Naive thymus-derived CD8-positive, alpha-beta T cell (primary cell): ENCODE data around the gene NRARP. TPM values are rescaled to one million over a fixed set of nuclear protein-coding genes. Genes with fewer than 3 reads are reported as not detected.
A peak's percentile ranks its signal among the peaks of the same experiment; 100 is the strongest.

Experiments
- ATAC-seq, 2 donors: fragments of 150-1000 bp; cut with Tn5 transposase in 1 of 2; sonication (Bioruptor Pico), chemical (Tn5 transposase) in 1 of 2; 1 replicate in 1 of 2; 2 replicates in 1 of 2; pipeline ENCODE4 v1.10.0; 2021; ENCODE audit warnings: mild to moderate bottlenecking in 2 of 2, moderate library complexity in 2 of 2
- POLR2A ChIA-PET: fragments of 350-600 bp; sonication (Branson Sonifier 250); formaldehyde crosslinking; loops from one replicate; lab custom pipeline; 2021; ENCODE audit warnings: antibody characterized with exemption; lab: Charles Lee
- DNase-seq, 10 donors: peaks; one replicate each; pipeline versions ENCODE4 v3.0.0 to v3.0.0-alpha.2; 2020 to 2022
- H3K27ac Mint-ChIP-seq, 10 donors: one replicate each; pipeline ENCODE4 v1.8.0; 2020 to 2022; ENCODE audit warnings: mild to moderate bottlenecking in 10 of 10, mixed read lengths in 10 of 10, moderate library complexity in 4 of 10, inconsistent platforms in 1 of 10
- H3K27me3 Mint-ChIP-seq, 5 donors: one replicate each; pipeline ENCODE4 v1.8.0; 2021 to 2022; ENCODE audit warnings: mixed read lengths in 5 of 5
- H3K36me3 Mint-ChIP-seq, 3 donors: one replicate each; pipeline ENCODE4 v1.8.0; 2020 to 2022; ENCODE audit warnings: mixed read lengths in 3 of 3, mild to moderate bottlenecking in 2 of 3, inconsistent platforms in 1 of 3
- H3K4me1 Mint-ChIP-seq, 4 donors: one replicate each; pipeline ENCODE4 v1.8.0; 2021 to 2022; ENCODE audit warnings: mixed read lengths in 4 of 4
- H3K4me3 Mint-ChIP-seq, 10 donors: one replicate each; pipeline ENCODE4 v1.8.0; 2020 to 2022; ENCODE audit warnings: mild to moderate bottlenecking in 10 of 10, mixed read lengths in 10 of 10, moderate library complexity in 6 of 10, inconsistent platforms in 1 of 10
- H3K9me3 Mint-ChIP-seq, 9 donors: one replicate each; pipeline ENCODE4 v1.8.0; 2020 to 2022; ENCODE audit warnings: mixed read lengths in 9 of 9, mild to moderate bottlenecking in 3 of 9, inconsistent platforms in 1 of 9, moderate library complexity in 1 of 9
- polyA plus RNA-seq, 3 donors: library from polyadenylated mRNA; unstranded; fragments of 300-500 nt; fragmentation: Illumina TruSeq; gene quantifications; one replicate each; pipeline ENCODE4 v1.2.3, GENCODE V29; 2021
- total RNA-seq, 8 experiments: library from RNA in 2 of 8; stranded (reverse) in 2 of 8; gene quantifications; one replicate each; pipeline ENCODE4 v1.2.3 and lab custom pipeline; 2021 to 2026

The NRARP gene
- total and polyA plus RNA-seq, 5 experiments from 2014 or later: 2.4 to 2.5 TPM; not detected in 3

DNA sequence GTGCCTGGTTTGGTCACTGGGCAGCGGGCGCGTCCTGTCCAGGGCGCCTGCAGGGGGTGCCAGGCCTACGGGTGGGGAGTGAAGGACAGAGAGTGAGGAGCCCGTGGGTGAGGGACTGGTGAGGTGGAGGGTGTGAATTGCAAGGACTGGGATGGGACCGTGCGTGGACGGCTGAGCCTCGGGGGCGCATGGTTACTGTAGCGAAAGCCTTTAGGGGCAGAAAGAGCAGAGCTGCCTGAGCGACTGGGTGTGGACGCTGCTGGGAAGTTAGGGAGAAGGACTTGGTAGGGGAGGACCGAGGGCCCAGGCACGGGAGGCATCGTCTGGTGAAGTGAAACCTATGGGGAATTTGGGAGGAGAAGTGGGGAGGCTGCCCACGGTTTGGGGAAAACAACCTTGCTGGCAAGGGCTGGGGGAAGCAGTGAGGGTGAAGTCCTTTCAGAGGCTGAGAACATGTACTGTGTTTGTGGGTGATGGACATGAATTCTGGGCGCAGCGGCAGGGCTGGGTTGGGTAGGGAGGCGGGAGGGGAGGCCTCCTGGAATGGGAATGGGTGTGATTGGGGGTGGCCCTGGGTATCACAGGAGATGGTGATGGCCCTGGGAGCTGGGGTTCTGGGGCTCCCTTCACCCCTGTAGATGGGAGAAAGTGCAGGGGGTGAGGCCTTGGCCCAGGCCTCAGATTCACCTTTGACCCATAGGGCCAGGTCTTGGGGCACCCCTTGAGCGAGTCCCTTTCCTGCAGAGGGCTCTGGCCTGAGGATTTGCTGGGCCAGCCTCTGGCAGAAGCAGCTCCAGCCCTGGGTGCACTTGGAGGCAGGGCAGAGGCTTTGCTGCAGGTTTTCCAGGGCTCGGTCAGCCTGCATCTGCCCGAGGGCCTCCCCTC, 26.2 kb downstream of the NRARP start:
- peak in 1 of 10 donors; percentile 62 for DNase-seq
- peak overlapping the region in 3 of 10 donors; percentile 7 to 39 (median 24) for H3K4me3 Mint-ChIP-seq

DNA sequence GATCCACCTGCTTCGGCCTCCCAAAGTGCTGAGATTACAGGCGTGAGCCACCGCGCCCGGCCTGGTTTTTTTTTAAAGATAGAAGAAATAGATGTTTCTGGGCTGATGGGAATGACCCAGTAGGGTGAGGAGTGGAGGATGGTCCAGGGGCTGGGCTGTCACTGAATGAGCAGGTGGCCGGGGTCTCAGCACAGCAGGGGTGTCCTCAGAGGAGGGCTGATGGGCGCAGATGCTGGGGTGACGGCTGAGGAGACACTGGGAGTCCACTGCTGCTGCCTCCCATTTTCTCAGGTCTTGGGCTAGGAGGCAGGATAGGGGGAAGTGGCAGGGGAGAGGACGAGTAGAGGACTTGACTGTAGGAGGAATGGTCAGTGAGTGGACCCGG, 26.9 kb downstream of the NRARP start:
- Mint-ChIP-seq H3K27me3 (peaks cover 0 to 35% (median 14%) of the 10 kb centered on the region in 5 donors), H3K4me1 (peaks cover 18 to 34% (median 32%) of the 10 kb centered on the region in 4 donors), H3K4me3 (peak overlapping the region in 3 of 10 donors; percentile 10 to 39 (median 18)), H3K36me3 (peaks cover 0 to 17% (median 0%) of the 10 kb centered on the region in 3 donors), H3K27ac (peak overlapping the region in 1 of 10 donors; percentile 37), H3K9me3 (no peaks in the 10 kb centered on the region)
- no peak for ATAC-seq
- no peak for DNase-seq
- POLR2A ChIA-PET: no interaction called here

More for the DNA sequence above, 26.2 kb downstream of the NRARP start:
- POLR2A ChIA-PET: interaction anchor here (2.5 kb wide), 1 partner anchor 34 kb away, joined by 14 read pairs; the partner anchor contains the start of gene TUBB4B
- Mint-ChIP-seq H3K36me3 (peaks cover 0 to 15% (median 0%) of the 10 kb centered on the region in 3 donors), H3K4me1 (peaks cover 18 to 34% (median 31%) of the 10 kb centered on the region in 4 donors), H3K9me3 (no peaks in the 10 kb centered on the region), H3K27ac (peak overlapping the region in 3 of 10 donors; percentile 37 to 60 (median 45)), H3K27me3 (peaks cover 0 to 35% (median 14%) of the 10 kb centered on the region in 5 donors)
- no peak for ATAC-seq

DNA sequence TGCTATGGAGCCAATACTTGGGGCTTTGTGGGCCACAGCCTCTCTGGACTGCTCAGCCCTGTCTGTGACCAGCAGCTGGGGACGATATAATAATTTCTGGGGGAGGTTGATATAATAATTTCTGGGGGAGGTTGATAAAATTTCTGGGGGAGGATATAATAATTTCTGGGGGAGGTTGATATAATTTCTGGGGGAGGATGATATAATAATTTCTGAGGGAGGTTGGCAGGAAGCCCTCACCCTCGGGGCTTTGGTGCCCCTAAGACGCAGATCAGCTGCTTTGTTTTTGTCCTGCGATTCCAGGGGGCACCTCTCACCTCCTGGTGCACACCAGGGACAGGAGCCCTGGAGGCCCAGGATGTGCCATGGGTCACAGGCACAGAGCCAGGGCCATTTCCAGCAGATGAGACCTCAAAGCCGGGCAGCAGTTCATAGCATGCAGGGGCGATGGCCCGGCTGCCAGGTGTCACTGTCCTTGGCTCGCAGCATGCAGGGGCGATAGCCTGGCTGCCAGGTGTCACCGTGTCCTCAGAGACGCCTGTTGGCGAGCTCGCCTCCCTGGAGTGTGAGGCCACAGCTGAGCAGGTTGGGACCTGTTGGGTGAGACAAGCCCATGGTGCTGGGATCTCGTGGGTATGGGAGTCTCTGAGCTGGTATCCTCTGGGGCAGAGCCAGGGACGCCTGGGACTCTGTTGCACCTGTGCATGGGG, 28.3 kb downstream of the NRARP start:
- Mint-ChIP-seq H3K9me3 (no peaks in the 10 kb centered on the region), H3K27ac (peak overlapping the region in 1 of 10 donors; percentile 55), H3K4me1 (peaks cover 22 to 44% (median 34%) of the 10 kb centered on the region in 4 donors), H3K36me3 (peaks cover 0 to 29% (median 10%) of the 10 kb centered on the region in 3 donors), H3K4me3 (peak overlapping the region in 1 of 10 donors; percentile 20), H3K27me3 (peaks cover 0 to 35% (median 14%) of the 10 kb centered on the region in 5 donors)
- POLR2A ChIA-PET: interaction anchor here (0.6 to 1.0 kb wide), 2 partner anchors 19 to 183 kb away, joined by 3 to 4 read pairs; partner anchors contain the start of gene NELFB
- ATAC-seq (no peak), DNase-seq (no peak)

DNA sequence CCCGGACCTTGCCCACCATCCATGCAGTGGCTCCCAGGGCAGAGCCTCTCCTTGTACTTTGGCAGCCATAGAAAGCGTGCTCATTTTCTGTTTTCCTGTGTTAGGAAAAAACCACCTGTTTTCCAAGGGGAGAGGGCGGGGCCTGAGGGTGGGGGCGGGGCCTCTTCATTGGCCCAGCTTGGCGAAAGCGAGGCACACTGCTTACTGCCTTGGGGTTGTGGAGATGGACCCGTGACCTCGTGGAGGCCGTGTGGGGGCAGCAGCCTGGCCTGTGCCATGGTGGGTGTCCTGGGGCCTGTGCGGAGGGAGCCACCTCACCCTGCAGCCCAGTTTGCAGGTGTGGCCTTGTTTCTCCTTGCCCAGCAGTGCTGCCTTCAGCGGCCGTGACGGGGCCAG, 29.0 kb downstream of the NRARP start:
- peaks cover 25 to 47% (median 34%) of the 10 kb centered on the region in 4 donors for H3K4me1 Mint-ChIP-seq
- H3K4me3 Mint-ChIP-seq: no peak overlapping the region
- POLR2A ChIA-PET: interaction anchor here (0.6 to 1.9 kb wide), 2 partner anchors 17 to 184 kb away, joined by 3 to 6 read pairs; partner anchors contain the start of gene NELFB
- ATAC-seq: no peak
- H3K36me3 Mint-ChIP-seq: peaks cover 0 to 36% (median 13%) of the 10 kb centered on the region in 3 donors
- H3K27ac Mint-ChIP-seq: no peak overlapping the region
- peaks cover 0 to 34% (median 14%) of the 10 kb centered on the region in 5 donors for H3K27me3 Mint-ChIP-seq
- DNase-seq: no peak
- no peaks in the 10 kb centered on the region for H3K9me3 Mint-ChIP-seq

DNA sequence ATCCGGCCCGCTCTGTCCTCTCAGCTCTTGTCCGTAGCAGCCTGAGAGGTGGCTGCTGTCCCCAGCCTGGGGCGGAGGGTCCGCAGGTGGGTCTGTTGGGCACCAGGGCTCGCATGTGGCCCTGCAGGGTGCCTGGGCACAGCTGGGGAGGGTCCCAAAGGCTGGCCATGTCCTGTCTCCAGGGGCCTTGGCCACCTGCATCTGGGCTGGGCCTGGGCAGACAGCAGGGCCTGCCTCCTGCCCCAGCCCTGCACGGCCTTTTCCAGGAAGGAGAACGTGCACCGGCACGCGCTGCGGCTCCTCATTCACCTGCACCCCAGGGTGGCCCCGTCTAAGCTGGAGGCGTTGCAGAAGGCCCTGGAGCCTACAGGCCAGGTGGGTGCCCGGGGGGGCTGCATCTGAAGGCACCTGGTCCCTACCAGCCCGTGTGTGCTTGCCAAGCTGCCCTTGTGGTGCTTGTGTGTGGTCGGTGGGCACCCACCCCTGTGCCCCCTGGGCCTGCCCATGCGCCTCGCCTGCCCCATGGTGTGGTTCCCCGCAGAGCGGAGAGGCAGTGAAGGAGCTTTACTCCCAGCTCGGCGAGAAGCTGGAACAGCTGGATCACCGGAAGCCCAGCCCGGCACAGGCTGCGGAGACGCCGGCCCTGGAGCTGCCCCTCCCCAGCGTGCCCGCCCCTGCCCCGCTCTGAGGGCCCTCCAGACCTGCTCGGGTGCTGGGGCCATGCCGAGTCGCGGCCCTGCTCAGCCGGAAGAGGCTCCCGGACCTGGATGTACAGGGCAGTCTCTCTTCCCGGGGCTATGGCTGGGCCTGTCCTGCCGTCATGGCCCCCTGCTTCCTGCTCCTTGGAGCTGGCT, 29.6 kb downstream of the NRARP start:
- peaks cover 23 to 46% (median 30%) of the 10 kb centered on the region in 4 donors for H3K4me1 Mint-ChIP-seq
- H3K27ac Mint-ChIP-seq: no peak overlapping the region
- H3K9me3 Mint-ChIP-seq: no peaks in the 10 kb centered on the region
- H3K27me3 Mint-ChIP-seq: peaks cover 0 to 28% (median 14%) of the 10 kb centered on the region in 5 donors
- H3K36me3 Mint-ChIP-seq: peaks cover 0 to 39% (median 16%) of the 10 kb centered on the region in 3 donors
- DNase-seq: no peak
- ATAC-seq: no peak
- H3K4me3 Mint-ChIP-seq: peak overlapping the region in 2 of 10 donors; percentile 10 to 26
- POLR2A ChIA-PET: interaction anchor here (1.9 kb wide), 1 partner anchor 16 kb away, joined by 6 read pairs; the partner anchor contains the start of gene NELFB

DNA sequence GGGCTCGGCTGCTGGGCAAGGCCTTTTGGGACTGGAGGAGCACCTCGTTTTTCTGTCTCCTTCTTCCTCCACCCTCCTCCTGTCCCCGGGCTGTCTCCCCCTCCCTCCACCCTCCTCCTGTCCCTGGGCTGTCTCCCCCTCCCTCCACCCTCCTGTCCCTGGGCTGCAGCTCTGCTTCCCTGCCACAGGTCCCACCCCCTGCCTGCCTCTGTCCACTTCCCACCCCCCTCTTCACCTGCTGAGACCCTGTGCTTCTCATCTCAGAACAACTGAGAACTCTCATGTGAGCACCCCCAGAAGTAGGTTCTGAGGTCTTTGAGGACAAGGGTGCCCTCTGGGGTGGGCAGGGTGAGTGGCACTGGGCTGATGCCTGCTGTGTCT, 30.4 kb downstream of the NRARP start:
- Mint-ChIP-seq H3K4me3 (peak overlapping the region in 8 of 10 donors; percentile 18 to 66 (median 56)), H3K9me3 (no peaks in the 10 kb centered on the region), H3K36me3 (peaks cover 0 to 42% (median 18%) of the 10 kb centered on the region in 3 donors), H3K27ac (peak overlapping the region in 3 of 10 donors; percentile 37 to 76 (median 48)), H3K27me3 (peaks cover 0 to 20% (median 10%) of the 10 kb centered on the region in 5 donors), H3K4me1 (peaks cover 19 to 41% (median 24%) of the 10 kb centered on the region in 4 donors)
- no peak for DNase-seq
- POLR2A ChIA-PET: interaction anchor here (0.7 to 1.9 kb wide), 2 partner anchors 16 to 48 kb away, joined by 6 read pairs; partner anchors contain the start of gene NELFB
- ATAC-seq: no peak

DNA sequence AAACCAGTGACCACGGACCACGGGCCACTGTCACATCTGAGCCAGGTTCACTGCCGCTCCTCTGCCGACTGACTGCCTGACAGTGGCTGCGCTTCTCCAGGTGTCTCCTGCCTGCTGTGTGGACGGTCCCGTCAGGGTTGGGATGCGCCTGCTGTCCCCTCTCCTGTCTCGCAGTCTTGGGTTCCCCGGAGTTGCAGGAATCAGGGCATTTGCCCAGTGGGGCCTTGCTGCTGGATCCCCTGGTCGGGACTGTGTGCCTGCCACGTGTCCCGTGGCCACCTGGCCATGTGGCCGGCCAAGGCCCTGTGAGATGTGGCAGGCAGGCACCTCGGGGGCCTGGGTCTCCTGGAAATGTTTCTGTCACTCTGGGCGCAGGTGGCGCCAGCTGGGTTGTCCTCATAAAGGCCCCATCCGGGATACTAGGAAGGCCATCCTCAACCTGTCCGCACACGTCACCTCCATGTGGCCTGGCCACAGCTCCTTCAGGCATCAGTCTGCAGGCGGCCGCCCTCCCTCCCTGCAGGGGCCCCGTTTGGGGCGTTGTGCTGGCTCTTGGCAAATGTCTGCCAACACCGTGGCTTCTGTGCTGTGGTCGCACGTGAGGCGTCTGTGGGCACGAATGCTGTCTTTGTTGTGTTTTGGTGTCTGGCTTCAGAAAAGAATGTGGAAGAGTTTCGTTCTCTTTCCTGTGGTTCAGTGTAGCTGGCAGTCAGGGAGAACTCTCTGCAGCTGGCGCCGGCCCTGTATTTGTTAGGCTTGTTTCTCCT, 31.0 kb downstream of the NRARP start:
- POLR2A ChIA-PET: interaction anchor here (0.7 to 1.9 kb wide), 3 partner anchors 10 to 48 kb away, joined by 4 to 6 read pairs (median 6); partner anchors contain the start of gene NELFB
- Mint-ChIP-seq H3K27ac (peak overlapping the region in 4 of 10 donors; percentile 20 to 76 (median 42)), H3K27me3 (peaks cover 0 to 18% (median 8%) of the 10 kb centered on the region in 5 donors), H3K4me1 (peaks cover 16 to 38% (median 22%) of the 10 kb centered on the region in 4 donors), H3K4me3 (peak overlapping the region in 9 of 10 donors; percentile 7 to 66 (median 55)), H3K9me3 (no peaks in the 10 kb centered on the region), H3K36me3 (peaks cover 0 to 42% (median 21%) of the 10 kb centered on the region in 3 donors)
- DNase-seq: peak in 8 of 10 donors; percentile 37 to 70 (median 57)
- ATAC-seq: peak; percentile 86 to 93

DNA sequence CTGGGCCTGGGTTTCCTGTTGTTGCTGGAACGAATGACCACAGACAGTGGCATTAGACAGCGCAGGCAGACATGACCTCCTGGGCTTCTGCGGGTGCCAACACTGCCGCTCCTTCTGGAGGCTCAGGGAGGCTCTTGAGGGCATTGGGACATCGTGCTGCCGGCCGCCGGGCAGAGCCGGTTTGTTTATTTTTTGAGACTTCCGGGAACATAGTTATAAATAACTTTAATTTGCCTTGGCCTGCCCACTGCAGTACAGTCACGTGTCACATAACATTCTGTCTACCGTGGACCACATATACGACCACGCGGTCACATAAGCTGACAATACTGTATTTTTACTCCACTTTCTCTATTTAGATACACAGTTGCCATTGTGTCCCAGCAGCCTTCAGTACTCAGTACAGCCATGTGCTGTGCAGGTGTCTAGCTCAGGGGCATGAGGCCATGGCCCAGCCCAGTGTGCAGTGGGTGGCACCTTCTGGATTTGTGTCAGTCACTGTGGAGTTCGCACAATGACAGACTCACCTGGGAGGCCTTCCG, 32.8 kb downstream of the NRARP start:
- H3K36me3 Mint-ChIP-seq: peaks cover 0 to 49% (median 23%) of the 10 kb centered on the region in 3 donors
- no peak overlapping the region for H3K27ac Mint-ChIP-seq

DNA sequence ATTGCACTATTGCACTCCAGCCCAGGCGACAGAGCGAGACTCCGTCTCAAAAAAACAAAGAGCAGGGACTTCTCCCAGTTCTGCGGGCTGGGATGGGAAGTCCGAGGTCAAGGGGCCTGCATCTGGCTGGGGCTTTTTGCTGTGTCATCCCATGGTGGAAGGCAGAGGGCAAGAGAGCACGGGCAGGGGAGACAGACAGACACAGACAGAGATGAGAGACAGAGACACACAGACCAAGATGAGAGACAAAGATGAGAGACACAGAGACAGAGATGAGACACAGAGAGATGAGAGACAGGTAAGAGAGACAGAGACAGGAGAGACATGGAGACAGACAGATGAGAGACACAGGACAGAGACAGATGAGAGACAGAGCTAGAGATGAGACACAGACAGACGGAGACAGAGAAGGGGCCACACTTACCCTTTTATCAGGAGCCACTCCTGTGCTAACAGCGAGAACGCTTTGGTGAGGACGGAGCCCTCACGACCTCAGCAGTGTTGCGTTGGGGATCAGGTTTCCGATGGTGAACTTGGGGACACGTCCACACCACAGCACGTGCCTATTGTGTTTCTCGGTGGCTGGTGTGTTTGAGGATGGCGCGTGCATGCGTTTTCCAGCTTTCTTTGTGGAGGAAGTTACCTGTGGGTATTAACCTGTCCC, 33.4 kb downstream of the NRARP start:
- ATAC-seq (no peak), DNase-seq (no peak)
- peaks cover 0 to 54% (median 23%) of the 10 kb centered on the region in 3 donors for H3K36me3 Mint-ChIP-seq
- peaks cover 9 to 21% (median 15%) of the 10 kb centered on the region in 4 donors for H3K4me1 Mint-ChIP-seq
- H3K27ac Mint-ChIP-seq: peak overlapping the region in 2 of 10 donors; percentile 12 to 24
- no peaks in the 10 kb centered on the region for H3K9me3 Mint-ChIP-seq
- H3K4me3 Mint-ChIP-seq: no peak overlapping the region
- POLR2A ChIA-PET: no interaction called here
- no peaks in the 10 kb centered on the region for H3K27me3 Mint-ChIP-seq

More for the DNA sequence above, 32.8 kb downstream of the NRARP start:
- POLR2A ChIA-PET: no interaction called here
- H3K4me1 Mint-ChIP-seq: peaks cover 9 to 21% (median 15%) of the 10 kb centered on the region in 4 donors
- no peaks in the 10 kb centered on the region for H3K9me3 Mint-ChIP-seq
- no peak overlapping the region for H3K4me3 Mint-ChIP-seq
- DNase-seq: no peak
- no peak for ATAC-seq
- peaks cover 0 to under 1% (median 0%) of the 10 kb centered on the region in 5 donors for H3K27me3 Mint-ChIP-seq

DNA sequence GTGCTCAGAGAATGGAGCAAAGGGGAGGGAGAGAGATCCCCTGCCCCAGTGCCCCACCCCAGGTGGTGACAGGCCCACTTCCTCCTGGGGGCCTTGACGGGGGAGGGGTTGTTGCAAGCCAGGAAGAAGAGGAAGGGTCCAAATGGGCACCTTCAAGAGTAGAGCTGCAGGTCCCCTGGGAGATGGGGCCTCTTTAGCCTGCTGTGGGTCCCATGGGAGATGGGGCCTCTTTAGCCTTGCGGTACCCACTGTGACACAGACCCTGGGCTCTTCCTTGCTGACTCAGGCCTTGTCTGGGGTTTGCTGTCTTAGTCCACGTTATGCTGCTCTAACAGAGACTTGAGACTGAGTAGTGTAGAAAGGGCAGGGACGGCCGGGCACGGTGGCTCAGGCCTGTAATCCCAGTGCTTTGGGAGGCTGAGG, 34.1 kb downstream of the NRARP start:
- Mint-ChIP-seq H3K4me1 (peaks cover 9 to 21% (median 15%) of the 10 kb centered on the region in 4 donors), H3K27me3 (no peaks in the 10 kb centered on the region), H3K27ac (no peak overlapping the region), H3K9me3 (no peaks in the 10 kb centered on the region), H3K36me3 (peaks cover 0 to 53% (median 23%) of the 10 kb centered on the region in 3 donors), H3K4me3 (no peak overlapping the region)
- DNase-seq (no peak), ATAC-seq (no peak)
- POLR2A ChIA-PET: interaction anchor here (1.1 kb wide), 1 partner anchor 26 kb away, joined by 3 read pairs; no protein-coding TSS in a partner anchor
